CD14-positive monocyte (primary cell): ENCODE results near the gene PCGF6. TPM values are rescaled to one million over a fixed set of nuclear protein-coding genes. Genes with fewer than 3 reads are reported as not detected.
"Not testable (repeated sequence)": the region's sequence is repeated elsewhere in the genome, so short reads cannot be mapped to it uniquely, and the experiment has no call there.

ENCODE experiments used
- DNase-seq, 3 donors: peaks; one replicate each; pipeline ENCODE4 v3.0.0-alpha.2; 2011 to 2022
- H2AFZ ChIP-seq: 2 replicates; pipeline ENCODE4 v1.6.0; 2012; ENCODE audit warnings: mild to moderate bottlenecking, low read depth, low read length, inconsistent platforms; ENCODE audit not compliant: insufficient read depth, poor library complexity, severe bottlenecking
- H3K27ac ChIP-seq, 2 donors: 1 replicate in 1 of 2; 2 replicates in 1 of 2; pipeline ENCODE4 v1.5.1; 2012 to 2013; ENCODE audit warnings: low read length in 2 of 2, control low read depth in 1 of 2, inconsistent platforms in 1 of 2, low read depth in 1 of 2, mild to moderate bottlenecking in 1 of 2
- H3K27me3 ChIP-seq, 2 donors: one replicate each; pipeline versions ENCODE4 v1.6.0 to v1.6.1; 2011 to 2013; ENCODE audit warnings: low read length in 2 of 2; ENCODE audit not compliant: control insufficient read depth in 2 of 2, insufficient read depth in 2 of 2
- H3K36me3 ChIP-seq, 2 donors: replicated peaks in 1 of 2; 1 replicate in 1 of 2; 2 replicates in 1 of 2; pipeline versions ENCODE4 v1.5.1 to v1.6.1; 2012 to 2013; ENCODE audit warnings: low read length in 2 of 2, control low read depth in 1 of 2, inconsistent platforms in 1 of 2, mild to moderate bottlenecking in 1 of 2; ENCODE audit not compliant: insufficient read depth in 2 of 2, control insufficient read depth in 1 of 2
- H3K4me1 ChIP-seq, 2 donors: 1 replicate in 1 of 2; 2 replicates in 1 of 2; pipeline versions ENCODE4 v1.5.1 to v1.6.1; 2012 to 2013; ENCODE audit warnings: low read length in 2 of 2, control low read depth in 1 of 2, inconsistent platforms in 1 of 2, mild to moderate bottlenecking in 1 of 2, moderate library complexity in 1 of 2; ENCODE audit not compliant: insufficient read depth in 2 of 2, control insufficient read depth in 1 of 2
- H3K4me2 ChIP-seq: replicated peaks from 2 replicates; pipeline ENCODE3; 2012; ENCODE audit warnings: low read length, moderate library complexity, mild to moderate bottlenecking; ENCODE audit not compliant: poor library complexity, severe bottlenecking; ENCODE audit errors: extremely low read depth
- H3K4me3 ChIP-seq, 3 experiments: fragments of 200-600 bp in 1 of 3; sonication (generic) in 1 of 3; replicated peaks in 1 of 3; 1 replicate in 2 of 3; 2 replicates in 1 of 3; pipeline ENCODE4 v1.5.1; 2011 to 2013; ENCODE audit warnings: low read length in 3 of 3, mild to moderate bottlenecking in 3 of 3, control low read depth in 2 of 3, low read depth in 2 of 3, inconsistent platforms in 1 of 3, moderate library complexity in 1 of 3
- H3K79me2 ChIP-seq: 2 replicates; pipeline ENCODE4 v1.6.0; 2012; ENCODE audit warnings: mild to moderate bottlenecking, control low read depth, inconsistent platforms, low read length, moderate library complexity; ENCODE audit not compliant: insufficient read depth
- H3K9ac ChIP-seq: 2 replicates; pipeline ENCODE4 v1.6.0; 2017; ENCODE audit warnings: low read length, mild to moderate bottlenecking; ENCODE audit not compliant: insufficient read depth, poor library complexity, severe bottlenecking
- H3K9me3 ChIP-seq, 2 donors: replicated peaks in 1 of 2; 1 replicate in 1 of 2; 2 replicates in 1 of 2; pipeline versions ENCODE4 v1.5.1 to v1.6.1; 2012 to 2013; ENCODE audit warnings: low read length in 2 of 2, control low read depth in 1 of 2; ENCODE audit not compliant: control insufficient read depth in 1 of 2, insufficient read depth in 1 of 2
- H4K20me1 ChIP-seq: 2 replicates; pipeline ENCODE4 v1.6.0; 2012; ENCODE audit warnings: mild to moderate bottlenecking, low read length, control low read depth, moderate library complexity; ENCODE audit not compliant: insufficient read depth
- H3K27ac Mint-ChIP-seq, 7 donors: one replicate each; pipeline ENCODE4 v1.8.0; 2020; ENCODE audit warnings: mild to moderate bottlenecking in 7 of 7, mixed read lengths in 7 of 7, moderate library complexity in 6 of 7, inconsistent platforms in 2 of 7
- H3K27me3 Mint-ChIP-seq, 3 donors: one replicate each; pipeline ENCODE4 v1.8.0; 2021 to 2022; ENCODE audit warnings: low read depth in 3 of 3, mild to moderate bottlenecking in 3 of 3, mixed read lengths in 3 of 3, moderate library complexity in 3 of 3, inconsistent platforms in 1 of 3
- H3K36me3 Mint-ChIP-seq, 2 donors: one replicate each; pipeline ENCODE4 v1.8.0; 2020; ENCODE audit warnings: mixed read lengths in 2 of 2, inconsistent platforms in 1 of 2, mild to moderate bottlenecking in 1 of 2
- H3K4me1 Mint-ChIP-seq: one replicate; pipeline ENCODE4 v1.8.0; 2020; ENCODE audit warnings: mild to moderate bottlenecking, mixed read lengths
- H3K4me3 Mint-ChIP-seq, 2 donors: one replicate each; pipeline ENCODE4 v1.8.0; 2020; ENCODE audit warnings: mild to moderate bottlenecking in 2 of 2, mixed read lengths in 2 of 2, moderate library complexity in 1 of 2
- H3K9me3 Mint-ChIP-seq, 7 donors: one replicate each; pipeline ENCODE4 v1.8.0; 2020 to 2022; ENCODE audit warnings: mixed read lengths in 7 of 7, mild to moderate bottlenecking in 6 of 7, moderate library complexity in 6 of 7, inconsistent platforms in 2 of 7
- CTCF ChIP-seq: fragments of 200-600 bp; IDR thresholded peaks from one replicate; pipeline ENCODE4 v1.8.0; 2022; ENCODE audit warnings: antibody characterized with exemption, mild to moderate bottlenecking
- WGBS: methylation state at CpG from one replicate; pipeline ENCODE4 v1.1.5; 2013; ENCODE audit warnings: missing lambda C conversion rate; ENCODE audit not compliant: insufficient coverage; 5-methylcytosine and 5-hydroxymethylcytosine counted together
- intact Hi-C, 2 donors: fragments of 100-400 bp; cut with micrococcal nuclease; formaldehyde crosslinking; loops; one replicate each; pipeline versions ENCODE4 v1.15.0 to v1.15.1; 2023
- polyA plus RNA-seq, 3 donors: library from polyadenylated mRNA; depleted of rRNA in 1 of 3; unstranded in 2 of 3; stranded (reverse) in 1 of 3; fragments of 300-500 nt in 2 of 3; fragments of >200 nt in 1 of 3; fragmentation: Illumina TruSeq in 2 of 3; gene quantifications; 1 replicate in 2 of 3; 2 replicates in 1 of 3; pipeline ENCODE4 v1.2.3, GENCODE V29; 2012 to 2021

Gene PCGF6
- polyA plus RNA-seq, 3 donors = 3.4 to 6.2 (median 4.6) TPM

- Histone ChIP-seq H3K9me3 (peaks cover 0 to 10% of the 10 kb centered on the region in 2 donors), H2AFZ (no peak overlapping the region), H3K27ac (no peak overlapping the region), H3K79me2 (no peaks in the 10 kb centered on the region), H3K4me2 (no peak overlapping the region), H4K20me1 (no peaks in the 10 kb centered on the region), H3K27me3 (peaks cover 5 to 10% of the 10 kb centered on the region in 2 donors), H3K36me3 (no peaks in the 10 kb centered on the region), H3K4me3 (no peak overlapping the region), H3K4me1 (no peaks in the 10 kb centered on the region), H3K9ac (no peak overlapping the region)
- TF ChIP-seq CTCF = no peak
- H3K27ac Mint-ChIP-seq = no peak overlapping the region
- H3K9me3 Mint-ChIP-seq = peaks cover 13 to 25% (median 22%) of the 10 kb centered on the region in 7 donors
- no peaks in the 10 kb centered on the region for H3K4me1 Mint-ChIP-seq
- intact Hi-C loops = no loop called here
- H3K36me3 Mint-ChIP-seq = no peaks in the 10 kb centered on the region
- no peak overlapping the region for H3K4me3 Mint-ChIP-seq
- no CpG with 5 or more reads among the region's 3 CpGs for WGBS
- DNase-seq = no peak
- peaks cover 19 to 30% (median 21%) of the 10 kb centered on the region in 3 donors for H3K27me3 Mint-ChIP-seq
Observed at GRCh38 chr10:103262229-103262628, 88.7 kb downstream of the PCGF6 start.

GRCh38 chr10:103259989-103260388 is 91.0 kb downstream of the PCGF6 start:
- DNase-seq = no peak
- no peaks in the 10 kb centered on the region for H3K4me1 ChIP-seq
- no peaks in the 10 kb centered on the region for H3K4me1 Mint-ChIP-seq
- H3K27me3 ChIP-seq = peaks cover 0 to 3% of the 10 kb centered on the region in 2 donors
- intact Hi-C loops = no loop called here
- no peak overlapping the region for H3K27ac ChIP-seq
- peaks cover 9 to 15% (median 11%) of the 10 kb centered on the region in 3 donors for H3K27me3 Mint-ChIP-seq
- no peaks in the 10 kb centered on the region for H3K79me2 ChIP-seq
- peaks cover 0 to 10% of the 10 kb centered on the region in 2 donors for H3K9me3 ChIP-seq
- no peak overlapping the region for H3K27ac Mint-ChIP-seq
- TF ChIP-seq CTCF = no peak
- H3K4me3 ChIP-seq = no peak overlapping the region
- H3K36me3 ChIP-seq = no peaks in the 10 kb centered on the region
- H4K20me1 ChIP-seq = no peaks in the 10 kb centered on the region
- H3K4me3 Mint-ChIP-seq = no peak overlapping the region
- no peak overlapping the region for H3K9ac ChIP-seq
- H3K9me3 Mint-ChIP-seq = peaks cover 13 to 23% (median 21%) of the 10 kb centered on the region in 7 donors
- H2AFZ ChIP-seq = no peak overlapping the region
- no peaks in the 10 kb centered on the region for H3K36me3 Mint-ChIP-seq
- WGBS = 97% methylated on average over 5 of the region's 5 CpGs
- no peak overlapping the region for H3K4me2 ChIP-seq

- H3K4me2 ChIP-seq, H3K36me3 ChIP-seq, DNase-seq, H3K9ac ChIP-seq, H3K79me2 ChIP-seq, H3K4me3 Mint-ChIP-seq, H3K4me1 ChIP-seq, H3K27ac Mint-ChIP-seq, H3K36me3 Mint-ChIP-seq, H3K4me3 ChIP-seq, intact Hi-C loops, H3K27me3 ChIP-seq, H2AFZ ChIP-seq, H3K27ac ChIP-seq, H4K20me1 ChIP-seq, H3K4me1 Mint-ChIP-seq: not testable (repeated sequence)
- Mint-ChIP-seq H3K27me3 (peaks cover 3 to 15% (median 11%) of the 10 kb centered on the region in 3 donors), H3K9me3 (peaks cover 13 to 23% (median 21%) of the 10 kb centered on the region in 7 donors)
- 100% methylated on average over 1 of the region's 4 CpGs for WGBS
- H3K9me3 ChIP-seq = peaks cover 0 to 10% of the 10 kb centered on the region in 2 donors
Observed at GRCh38 chr10:103258928-103259327, 92.0 kb downstream of the PCGF6 start.
